NCI-H226 (cell line): ENCODE measurements around the gene BMPER.
"Not testable (repeated sequence)": the region's sequence is repeated elsewhere in the genome, so short reads cannot be mapped to it uniquely, and the experiment has no call there.

Experiments used
- DNase-seq: peaks from one replicate; pipeline ENCODE4 v3.0.0-alpha.2; 2015

BMPER gene

GRCh38 chr7:34153656-34154270 is 248.4 kb downstream of the BMPER start:
- peak; percentile 34 for DNase-seq

- DNase-seq, result peak; percentile 98
Measured at GRCh38 chr7:34155220-34155908, 250.0 kb downstream of the BMPER start.

GRCh38 chr7:34156336-34156735 is 251.0 kb downstream of the BMPER start:
- DNase-seq, result no peak

- DNase-seq, result no peak
Measured at GRCh38 chr7:34157137-34157536, 251.8 kb downstream of the BMPER start.

- no peak for DNase-seq
Measured at GRCh38 chr7:34158368-34159153, 253.2 kb downstream of the BMPER start.

- no peak for DNase-seq
Measured at GRCh38 chr7:34160261-34160752, 255.0 kb downstream of the BMPER start.

GRCh38 chr7:34162027-34162565 is 256.8 kb downstream of the BMPER start:
- peak; percentile 31 for DNase-seq

GRCh38 chr7:34162677-34163076 is 257.3 kb downstream of the BMPER start:
- DNase-seq, result no peak

- no peak for DNase-seq
Measured at GRCh38 chr7:34163956-34164355, 258.6 kb downstream of the BMPER start.

GRCh38 chr7:34165466-34165865 is 260.1 kb downstream of the BMPER start:
- no peak for DNase-seq

GRCh38 chr7:34165927-34166550 is 260.7 kb downstream of the BMPER start:
- no peak for DNase-seq

GRCh38 chr7:34168013-34168412 is 262.7 kb downstream of the BMPER start:
- no peak for DNase-seq

- not testable (repeated sequence) for DNase-seq
Measured at GRCh38 chr7:34174688-34175616, 269.6 kb downstream of the BMPER start.

- no peak for DNase-seq
Measured at GRCh38 chr7:34175837-34176236, 270.5 kb downstream of the BMPER start.

- DNase-seq, result no peak
Measured at GRCh38 chr7:34177476-34177875, 272.1 kb downstream of the BMPER start.

- peak; percentile 75 for DNase-seq
Measured at GRCh38 chr7:34181271-34181958, 276.1 kb downstream of the BMPER start.

- peak; percentile 51 for DNase-seq
Measured at GRCh38 chr7:34184466-34184865, 279.1 kb downstream of the BMPER start.

- DNase-seq, result peak; percentile 32
Measured at GRCh38 chr7:34187798-34188307, 282.5 kb downstream of the BMPER start.

GRCh38 chr7:34189031-34189430 is 283.7 kb downstream of the BMPER start:
- DNase-seq, result no peak

GRCh38 chr7:34190299-34190698 is 285.0 kb downstream of the BMPER start:
- DNase-seq, result no peak

- no peak for DNase-seq
Measured at GRCh38 chr7:34191162-34191561, 285.8 kb downstream of the BMPER start.
